IMR-90 (cell line): ENCODE measurements around the gene NOS1. TPM values are rescaled to one million over a fixed set of nuclear protein-coding genes. Genes with fewer than 3 reads are reported as not detected.

Source experiments
- ATAC-seq: fragments of 200-7000 bp; cut with Tn5 transposase; 2 replicates; pipeline ENCODE4 v1.9.1; 2020; ENCODE audit warnings: low read depth, mild to moderate bottlenecking, moderate library complexity
- BruUV-seq: library from RNA; stranded (reverse); fragments of 400-500 nt; replicated peaks from 2 replicates; lab custom pipeline; 2021; lab: Mats Ljungman, UMichigan
- CTCF ChIA-PET: fragments of 300-600 bp; formaldehyde crosslinking; extraction: SDS; loops from one replicate; lab custom pipeline; 2021; ENCODE audit warnings: antibody characterized with exemption; lab: Yijun Ruan, JAX
- POLR2A ChIA-PET: fragments of 300-600 bp; sonication (Branson Sonifier 250); formaldehyde crosslinking; loops from one replicate; lab custom pipeline; 2022; ENCODE audit warnings: antibody characterized with exemption; ENCODE audit not compliant: unreplicated experiment; lab: Charles Lee
- DNase-seq: peaks from one replicate; pipeline ENCODE4 v3.0.0; 2013
- H2AFZ ChIP-seq: replicated peaks from 2 replicates; pipeline ENCODE3; 2013; ENCODE audit warnings: low read length, mild to moderate bottlenecking; ENCODE audit not compliant: poor library complexity
- H2AK5ac ChIP-seq: 2 replicates; pipeline ENCODE4 v1.6.1; 2013; ENCODE audit warnings: low read depth, low read length, inconsistent platforms
- H2AK9ac ChIP-seq: replicated peaks from 2 replicates; pipeline ENCODE3; 2013; ENCODE audit warnings: mild to moderate bottlenecking, low read depth, low read length, moderate library complexity; ENCODE audit not compliant: poor library complexity
- H2BK120ac ChIP-seq: 2 replicates; pipeline ENCODE4 v1.6.1; 2013; ENCODE audit warnings: low read depth, low read length, inconsistent platforms
- H2BK15ac ChIP-seq: 3 replicates; pipeline ENCODE4 v1.6.1; 2013; ENCODE audit warnings: low read depth, low read length, inconsistent platforms
- H2BK20ac ChIP-seq: 2 replicates; pipeline ENCODE4 v1.6.1; 2013; ENCODE audit warnings: low read depth, mild to moderate bottlenecking, inconsistent platforms, low read length, moderate library complexity
- H2BK5ac ChIP-seq: 2 replicates; pipeline ENCODE4 v1.6.1; 2013; ENCODE audit warnings: mild to moderate bottlenecking, low read depth, low read length, inconsistent platforms; ENCODE audit not compliant: poor library complexity, severe bottlenecking
- H3K14ac ChIP-seq: replicated peaks from 2 replicates; pipeline ENCODE4 v1.6.1; 2013; ENCODE audit warnings: low read depth, low read length, inconsistent platforms
- H3K18ac ChIP-seq: 2 replicates; pipeline ENCODE4 v1.6.1; 2013; ENCODE audit warnings: low read depth, low read length, control low read depth
- H3K23ac ChIP-seq: 2 replicates; pipeline ENCODE4 v1.6.1; 2013; ENCODE audit warnings: low read depth, low read length, inconsistent platforms
- H3K27ac ChIP-seq: 2 replicates; pipeline ENCODE4 v1.5.1; 2013; ENCODE audit warnings: mild to moderate bottlenecking, control low read depth, low read length; ENCODE audit not compliant: insufficient read depth
- H3K27me3 ChIP-seq: 2 replicates; pipeline ENCODE4 v1.6.1; 2013; ENCODE audit warnings: low read length; ENCODE audit not compliant: control insufficient read depth, insufficient read depth
- H3K36me3 ChIP-seq: 2 replicates; pipeline ENCODE4 v1.6.1; 2013; ENCODE audit warnings: low read length, mixed read lengths; ENCODE audit not compliant: control insufficient read depth, insufficient read depth
- H3K4ac ChIP-seq: 2 replicates; pipeline ENCODE4 v1.6.1; 2013; ENCODE audit warnings: low read depth, low read length, inconsistent platforms
- H3K4me1 ChIP-seq: 2 replicates; pipeline ENCODE4 v1.6.1; 2013; ENCODE audit warnings: low read length, mixed read lengths; ENCODE audit not compliant: control insufficient read depth, insufficient read depth
- H3K4me2 ChIP-seq: 2 replicates; pipeline ENCODE4 v1.6.1; 2013; ENCODE audit warnings: low read depth, mild to moderate bottlenecking, control low read depth, low read length, moderate library complexity
- H3K4me3 ChIP-seq: 2 replicates; pipeline ENCODE4 v1.5.1; 2013; ENCODE audit warnings: low read depth, mild to moderate bottlenecking, control low read depth, low read length, moderate library complexity; ENCODE audit not compliant: insufficient read depth
- H3K56ac ChIP-seq: 2 replicates; pipeline ENCODE4 v1.6.1; 2013; ENCODE audit warnings: low read length, inconsistent platforms; ENCODE audit not compliant: insufficient read depth; ENCODE audit errors: extremely low read depth
- H3K79me1 ChIP-seq, 2 experiments: 2 replicates each; pipeline ENCODE4 v1.6.1; 2013; ENCODE audit warnings: low read length in 2 of 2, inconsistent platforms in 1 of 2, low read depth in 1 of 2
- H3K9ac ChIP-seq: 2 replicates; pipeline ENCODE4 v1.6.1; 2013; ENCODE audit warnings: low read depth, low read length, control low read depth
- H3K9me1 ChIP-seq: 2 replicates; pipeline ENCODE4 v1.6.1; 2013; ENCODE audit warnings: low read length, inconsistent platforms; ENCODE audit not compliant: insufficient read depth
- H3K9me3 ChIP-seq: 2 replicates; pipeline ENCODE4 v1.6.1; 2013; ENCODE audit warnings: low read length; ENCODE audit not compliant: control insufficient read depth, insufficient read depth
- H4K20me1 ChIP-seq: 2 replicates; pipeline ENCODE4 v1.6.1; 2013; ENCODE audit warnings: low read length, inconsistent platforms; ENCODE audit not compliant: insufficient read depth
- H4K5ac ChIP-seq: 2 replicates; pipeline ENCODE4 v1.6.1; 2013; ENCODE audit warnings: mild to moderate bottlenecking, low read depth, low read length, control low read depth
- H4K8ac ChIP-seq, 2 experiments: 2 replicates each; pipeline ENCODE4 v1.6.1; 2013; ENCODE audit warnings: low read depth in 2 of 2, low read length in 2 of 2, control low read depth in 1 of 2, inconsistent platforms in 1 of 2
- H4K91ac ChIP-seq: 2 replicates; pipeline ENCODE4 v1.6.1; 2013; ENCODE audit warnings: low read depth, low read length, inconsistent platforms; ENCODE audit not compliant: insufficient read depth
- CEBPB ChIP-seq: IDR thresholded peaks from 2 replicates; pipeline ENCODE4 v1.6.1; 2012; ENCODE audit warnings: low read depth, low read length, improper control_type of control experiment
- whole genome bisulfite sequencing, 2 experiments: methylation state at CpG; one replicate each; pipeline versions ENCODE4 v1.1.5 to v1.1.7; 2013; ENCODE audit warnings: missing lambda C conversion rate in 2 of 2; ENCODE audit not compliant: insufficient read length in 1 of 2; ENCODE audit errors: extremely low coverage in 2 of 2; 5-methylcytosine and 5-hydroxymethylcytosine counted together
- dilution Hi-C: fragments of 300-500 bp; cut with HindIII; formaldehyde crosslinking; loops from one replicate; pipeline ENCODE4 v1.14.3; 2018; ENCODE audit warnings: low sequenced_read_pairs; ENCODE audit not compliant: unreplicated experiment
- in situ Hi-C: fragments of 300-500 bp; cut with MboI; formaldehyde crosslinking; loops from 3 replicates; pipeline ENCODE4 v1.14.3; 2019; ENCODE audit warnings: low sequenced_read_pairs, inconsistent platforms, mixed read lengths
- intact Hi-C: fragments of 100-400 bp; cut with micrococcal nuclease; formaldehyde crosslinking; loops from 2 replicates; pipeline ENCODE4 v1.10.0; 2022
- polyA plus RNA-seq, 3 experiments: library from polyadenylated mRNA; depleted of rRNA; stranded (reverse); fragments of >200 nt; gene quantifications; 2 replicates each; pipeline ENCODE4 v1.2.3, GENCODE V29; 2012; ENCODE audit warnings: low replicate concordance in 1 of 3
- total RNA-seq: library from RNA; depleted of rRNA; stranded (reverse); fragments of >200 nt; gene quantifications from 2 replicates; pipeline ENCODE4 v1.2.3, GENCODE V29; 2012

Gene NOS1
- total and polyA plus RNA-seq, 2 of the 4 experiments (the other 2 are of a cell fraction), result 0.09 TPM; not detected in 1

- H3K4ac ChIP-seq, result no peak overlapping the region
- no peak overlapping the region for H3K14ac ChIP-seq
- H4K20me1 ChIP-seq, result no peaks in the 10 kb centered on the region
- in situ Hi-C loops, result no loop called here
- no peak overlapping the region for H3K4me3 ChIP-seq
- H3K27ac ChIP-seq, result no peak overlapping the region
- peaks cover 65% of the 10 kb centered on the region for H3K36me3 ChIP-seq
- no peak overlapping the region for H2BK120ac ChIP-seq
- ChIA-PET POLR2A (no interaction called here), CTCF (no interaction called here)
- H4K91ac ChIP-seq, result no peak overlapping the region
- no peaks in the 10 kb centered on the region for H3K4me1 ChIP-seq
- intact Hi-C loops, result no loop called here
- no peak overlapping the region for H3K9ac ChIP-seq
- dilution Hi-C loops, result no loop called here
- no peak overlapping the region for H3K23ac ChIP-seq
- ATAC-seq, result no peak
- H3K79me1 ChIP-seq, result no peaks in the 10 kb centered on the region; a peak in 1 of 4 replicates
- H3K9me3 ChIP-seq, result no peaks in the 10 kb centered on the region
- H2BK20ac ChIP-seq, result no peak overlapping the region
- no peak overlapping the region for H2BK5ac ChIP-seq
- H2AK5ac ChIP-seq, result no peak overlapping the region
- no peaks in the 10 kb centered on the region for H3K27me3 ChIP-seq
- H3K4me2 ChIP-seq, result no peak overlapping the region
- H3K9me1 ChIP-seq, result peaks cover 2% of the 10 kb centered on the region; the same call in 1 of the 2 replicates
- no peak overlapping the region for H3K56ac ChIP-seq
- no CpG with 5 or more reads among the region's 8 CpGs for WGBS, 2 experiments
- TF ChIP-seq CEBPB, result no peak
- H2AK9ac ChIP-seq, result no peak overlapping the region
- no peak for DNase-seq
- no peak overlapping the region for H4K8ac ChIP-seq
- no TSS peak for BruUV-seq
- no peak overlapping the region for H3K18ac ChIP-seq
- no peak overlapping the region for H4K5ac ChIP-seq
- peak overlapping the region; percentile 11 for H2AFZ ChIP-seq
- no peak overlapping the region for H2BK15ac ChIP-seq
These were observed 199.3 kb downstream of the NOS1 start for GRCh38 chr12:117162167-117162539.
